ENCODE results near the gene PRR16. TPM values are rescaled to one million over a fixed set of nuclear protein-coding genes. Genes with fewer than 3 reads are reported as not detected.

PRR16 gene
- total RNA-seq, 4 donors from 2014 or later, result 2.9 to 9.1 (median 4.2) TPM

GRCh38 chr5:120546922-120547321 is 82.8 kb downstream of the PRR16 start:
- Histone ChIP-seq H3K27ac (replicated peaks in 1 of 4) (no peak overlapping the region), H3K36me3 (no peaks in the 10 kb centered on the region), H3K27me3 (no peaks in the 10 kb centered on the region), H3K9me3 (no peaks in the 10 kb centered on the region), H3K4me3 (no peak overlapping the region), H3K4me1 (no peaks in the 10 kb centered on the region)
- no peak for DNase-seq (ENCODE audit: extremely low spot score)
- TF ChIP-seq CTCF (IDR thresholded peaks at IDR 0.05), result no peak
- intact Hi-C loops (cut with DNase I), result no loop called here
- 100% methylated on average over 2 of the region's 2 CpGs for WGBS

GRCh38 chr5:120550358-120550757 is 86.3 kb downstream of the PRR16 start:
- TF ChIP-seq EP300 (IDR thresholded peaks at IDR 0.05) (no peak), POLR2A (IDR thresholded peaks at IDR 0.05; ENCODE audit: low read depth) (no peak), CTCF (IDR thresholded peaks at IDR 0.05) (no peak), POLR2AphosphoS5 (IDR thresholded peaks at IDR 0.05) (no peak)
- 91% methylated on average over 2 of the region's 2 CpGs for WGBS
- DNase-seq (ENCODE audit: extremely low spot score), result no peak
- no peaks in the 10 kb centered on the region for H3K4me1 ChIP-seq
- no peaks in the 10 kb centered on the region for H3K27me3 ChIP-seq
- no peak overlapping the region for H3K27ac ChIP-seq (replicated peaks in 1 of 4)
- H3K36me3 ChIP-seq, result no peaks in the 10 kb centered on the region
- H3K4me3 ChIP-seq, result no peak overlapping the region
- no peaks in the 10 kb centered on the region for H3K9me3 ChIP-seq
- intact Hi-C loops (cut with DNase I), result no loop called here

- TF ChIP-seq POLR2AphosphoS5 (IDR thresholded peaks at IDR 0.05) (no peak), POLR2A (IDR thresholded peaks at IDR 0.05; ENCODE audit: low read depth) (no peak), EP300 (IDR thresholded peaks at IDR 0.05) (no peak), CTCF (IDR thresholded peaks at IDR 0.05) (no peak)
- Histone ChIP-seq H3K4me1 (no peaks in the 10 kb centered on the region), H3K27ac (replicated peaks in 1 of 4) (no peak overlapping the region), H3K27me3 (no peaks in the 10 kb centered on the region), H3K36me3 (no peaks in the 10 kb centered on the region), H3K4me3 (no peak overlapping the region), H3K9me3 (no peaks in the 10 kb centered on the region)
- WGBS, result 93% methylated on average over 3 of the region's 3 CpGs
- intact Hi-C loops (cut with DNase I), result no loop called here
- DNase-seq (ENCODE audit: extremely low spot score), result no peak
Measured at GRCh38 chr5:120552638-120553037, 88.5 kb downstream of the PRR16 start.

GRCh38 chr5:120555345-120555744 is 91.2 kb downstream of the PRR16 start:
- intact Hi-C loops (cut with DNase I), result no loop called here
- H3K36me3 ChIP-seq, result no peaks in the 10 kb centered on the region
- TF ChIP-seq POLR2AphosphoS5 (IDR thresholded peaks at IDR 0.05) (no peak), POLR2A (IDR thresholded peaks at IDR 0.05; ENCODE audit: low read depth) (no peak), CTCF (IDR thresholded peaks at IDR 0.05) (no peak), EP300 (IDR thresholded peaks at IDR 0.05) (no peak)
- H3K4me1 ChIP-seq, result no peaks in the 10 kb centered on the region
- H3K27ac ChIP-seq (replicated peaks in 1 of 4), result no peak overlapping the region
- 74% methylated on average over 2 of the region's 2 CpGs for WGBS
- no peaks in the 10 kb centered on the region for H3K27me3 ChIP-seq
- H3K4me3 ChIP-seq, result no peak overlapping the region
- no peaks in the 10 kb centered on the region for H3K9me3 ChIP-seq
- DNase-seq (ENCODE audit: extremely low spot score), result no peak

GRCh38 chr5:120564013-120564412 is 99.9 kb downstream of the PRR16 start:
- H3K27ac ChIP-seq (replicated peaks in 1 of 4), result no peak overlapping the region
- H3K36me3 ChIP-seq, result no peaks in the 10 kb centered on the region
- no peaks in the 10 kb centered on the region for H3K4me1 ChIP-seq
- no peaks in the 10 kb centered on the region for H3K27me3 ChIP-seq
- H3K9me3 ChIP-seq, result no peaks in the 10 kb centered on the region
- TF ChIP-seq POLR2AphosphoS5 (IDR thresholded peaks at IDR 0.05) (no peak), CTCF (IDR thresholded peaks at IDR 0.05) (no peak), POLR2A (IDR thresholded peaks at IDR 0.05; ENCODE audit: low read depth) (no peak), EP300 (IDR thresholded peaks at IDR 0.05) (no peak)
- intact Hi-C loops (cut with DNase I), result no loop called here
- 83% methylated on average over 4 of the region's 4 CpGs for WGBS
- DNase-seq (ENCODE audit: extremely low spot score), result no peak
- H3K4me3 ChIP-seq, result no peak overlapping the region

Data from esophagus muscularis mucosa (tissue), 4 donors.